Measurements from ENCODE around the gene SNCA. TPM values are rescaled to one million over a fixed set of nuclear protein-coding genes. Genes with fewer than 3 reads are reported as not detected.

Gene SNCA
- total RNA-seq, 2 experiments from 2014 or later = 0.85 to 1.3 TPM

DNA sequence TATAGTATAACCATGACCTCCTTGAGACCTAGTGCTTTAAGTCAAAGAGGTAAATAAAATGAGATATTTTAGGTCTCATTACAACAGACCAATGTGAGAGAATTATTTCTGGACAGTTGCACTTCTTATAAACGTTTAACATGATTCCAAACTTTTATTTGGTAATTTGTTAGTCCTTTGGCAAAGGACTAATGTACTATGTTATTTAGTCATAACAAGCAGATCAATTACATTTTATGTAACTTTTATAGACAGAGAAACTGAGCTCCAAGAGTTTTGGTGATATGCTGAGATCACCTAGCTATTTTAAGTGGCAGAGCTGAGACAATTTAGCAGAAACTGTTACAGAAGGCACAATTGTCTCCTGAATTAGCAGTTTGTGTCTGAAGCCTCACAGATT is 2.6 kb upstream of the SNCA start:
- peaks cover 42% of the 10 kb centered on the region for H3K27me3 Mint-ChIP-seq
- no peak overlapping the region for H3K27ac Mint-ChIP-seq
- no peaks in the 10 kb centered on the region for H3K9me3 Mint-ChIP-seq (ENCODE audit: low read depth)
- H3K4me1 Mint-ChIP-seq = peaks cover 16% of the 10 kb centered on the region
- no peak for ATAC-seq
- DNase-seq = no peak
- POLR2A ChIA-PET = interaction anchor here (0.7 kb wide), 1 partner anchor 12 kb away, joined by 3 read pairs; no protein-coding TSS in a partner anchor
- intact Hi-C loops (cut with DNase I, micrococcal nuclease) = loop anchor here in 1 of 2 experiments (5.0 kb wide), 1 partner anchor 367 kb away; no protein-coding TSS in a partner anchor
- no peak overlapping the region for H3K4me3 Mint-ChIP-seq
- peaks cover 2% of the 10 kb centered on the region for H3K36me3 Mint-ChIP-seq (ENCODE audit: low read depth)
- CTCF ChIA-PET = no interaction called here

- Mint-ChIP-seq H3K27me3 (peaks cover 47% of the 10 kb centered on the region), H3K36me3 (ENCODE audit: low read depth) (peaks cover 2% of the 10 kb centered on the region), H3K9me3 (ENCODE audit: low read depth) (no peaks in the 10 kb centered on the region), H3K4me1 (peaks cover 16% of the 10 kb centered on the region), H3K4me3 (peak overlapping the region; percentile 70), H3K27ac (no peak overlapping the region)
- POLR2A ChIA-PET = no interaction called here
- ATAC-seq (no peak), DNase-seq (no peak)
- intact Hi-C loops (cut with DNase I, micrococcal nuclease) = loop anchor here in 1 of 2 experiments (2.0 to 5.0 kb wide), 3 partner anchors 57 to 366 kb away; partner anchors contain the start of gene MMRN1
- CTCF ChIA-PET = interaction anchor here (0.6 to 1.0 kb wide), 2 partner anchors 15 to 65 kb away, joined by 3 read pairs; no protein-coding TSS in a partner anchor
These were observed 1.0 kb upstream of the SNCA start for GRCh38 chr4:89837993-89838390.

GRCh38 chr4:89837385-89837992 is 528 bp upstream of the SNCA start:
- peaks cover 48% of the 10 kb centered on the region for H3K27me3 Mint-ChIP-seq
- intact Hi-C loops (cut with DNase I, micrococcal nuclease) = loop anchor here in 1 of 2 experiments (2.0 to 5.0 kb wide), 3 partner anchors 57 to 365 kb away; partner anchors contain the start of gene MMRN1

DNA sequence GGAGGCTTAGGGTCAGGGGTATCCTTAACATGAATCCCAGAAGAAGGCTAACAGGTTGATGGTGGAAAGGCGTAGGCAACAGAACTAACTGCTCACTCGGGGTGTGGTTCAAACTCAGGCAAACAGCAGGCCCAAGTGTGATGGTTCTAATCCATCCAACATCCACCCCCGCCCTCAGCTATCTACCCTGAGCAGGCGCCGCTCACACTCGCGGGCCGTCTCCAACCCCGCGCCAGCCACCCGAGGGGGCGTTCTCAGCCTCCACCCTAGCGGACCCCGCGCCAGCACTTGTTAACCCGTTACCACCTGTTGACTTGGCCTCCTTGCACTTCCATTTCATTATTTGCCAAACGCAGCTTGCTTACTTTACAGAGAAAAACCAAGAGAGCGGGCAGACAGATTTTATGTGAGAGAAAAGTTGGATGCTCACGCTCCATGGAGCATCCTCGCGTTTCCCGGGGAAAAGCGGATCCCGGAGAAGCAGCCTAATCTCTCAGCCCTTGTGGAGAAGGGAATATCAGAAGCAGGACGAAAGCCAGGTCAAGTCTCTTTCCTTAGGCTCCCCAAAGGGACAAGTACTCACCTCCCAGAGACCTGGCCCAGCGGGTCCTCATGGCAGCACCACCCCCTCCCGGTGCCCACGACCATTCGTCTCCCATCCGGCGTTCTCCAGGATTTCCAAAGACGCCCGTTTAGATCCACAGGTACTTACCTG is 773 bp downstream of the SNCA start:
- ChIA-PET POLR2A (no interaction called here), CTCF (no interaction called here)
- no peak for ATAC-seq
- Mint-ChIP-seq H3K4me1 (peaks cover 16% of the 10 kb centered on the region), H3K36me3 (ENCODE audit: low read depth) (peaks cover 2% of the 10 kb centered on the region), H3K27me3 (peaks cover 42% of the 10 kb centered on the region), H3K27ac (no peak overlapping the region), H3K4me3 (peak overlapping the region; percentile 70), H3K9me3 (ENCODE audit: low read depth) (no peaks in the 10 kb centered on the region)
- peak; percentile 10 for DNase-seq
- intact Hi-C loops (cut with DNase I, micrococcal nuclease) = loop anchor here in 1 of 2 experiments (2.0 to 5.0 kb wide), 3 partner anchors 59 to 364 kb away; partner anchors contain the start of gene MMRN1

More at GRCh38 chr4:89837385-89837992, 528 bp upstream of the SNCA start:
- Mint-ChIP-seq H3K9me3 (ENCODE audit: low read depth) (no peaks in the 10 kb centered on the region), H3K4me1 (peaks cover 16% of the 10 kb centered on the region), H3K4me3 (peak overlapping the region; percentile 70), H3K36me3 (ENCODE audit: low read depth) (peaks cover 2% of the 10 kb centered on the region), H3K27ac (no peak overlapping the region)
- CTCF ChIA-PET = interaction anchor here (0.7 to 1.0 kb wide), 2 partner anchors 28 to 66 kb away, joined by 3 to 4 read pairs; no protein-coding TSS in a partner anchor
- ATAC-seq (peak; percentile 78), DNase-seq (peak; percentile 61)
- POLR2A ChIA-PET = no interaction called here

DNA sequence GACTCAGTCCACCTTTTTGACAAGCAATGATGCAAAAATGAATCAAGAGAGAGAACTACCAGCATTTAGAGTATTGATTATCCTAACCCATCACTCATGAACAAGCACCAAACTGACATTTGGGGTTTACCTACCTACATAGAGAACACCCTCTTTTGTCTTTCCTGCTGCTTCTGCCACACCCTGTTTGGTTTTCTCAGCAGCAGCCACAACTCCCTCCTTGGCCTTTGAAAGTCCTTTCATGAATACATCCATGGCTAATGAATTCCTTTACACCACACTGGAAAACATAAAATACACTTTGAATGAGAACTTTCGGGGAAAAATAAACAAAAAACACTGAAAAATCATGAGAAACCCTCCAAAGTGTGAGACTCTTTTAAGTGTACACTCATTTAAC is 1.5 kb downstream of the SNCA start:
- ATAC-seq (no peak), DNase-seq (no peak)
- ChIA-PET POLR2A (no interaction called here), CTCF (no interaction called here)
- intact Hi-C loops (cut with DNase I, micrococcal nuclease) = loop anchor here in 1 of 2 experiments (5.0 kb wide), 1 partner anchor 363 kb away; no protein-coding TSS in a partner anchor
- no peak overlapping the region for H3K27ac Mint-ChIP-seq
- peaks cover 38% of the 10 kb centered on the region for H3K27me3 Mint-ChIP-seq
- no peak overlapping the region for H3K4me3 Mint-ChIP-seq
- peaks cover 2% of the 10 kb centered on the region for H3K36me3 Mint-ChIP-seq (ENCODE audit: low read depth)
- H3K9me3 Mint-ChIP-seq (ENCODE audit: low read depth) = no peaks in the 10 kb centered on the region
- peaks cover 16% of the 10 kb centered on the region for H3K4me1 Mint-ChIP-seq

- peaks cover 2% of the 10 kb centered on the region for H3K36me3 Mint-ChIP-seq (ENCODE audit: low read depth)
- H3K9me3 Mint-ChIP-seq (ENCODE audit: low read depth) = no peaks in the 10 kb centered on the region
- ATAC-seq = no peak
- intact Hi-C loops (cut with DNase I, micrococcal nuclease) = loop anchor here in 1 of 2 experiments (5.0 kb wide), 1 partner anchor 362 kb away; no protein-coding TSS in a partner anchor
- no peak for DNase-seq
- no peak overlapping the region for H3K27ac Mint-ChIP-seq
- H3K27me3 Mint-ChIP-seq = peaks cover 35% of the 10 kb centered on the region
- H3K4me1 Mint-ChIP-seq = peaks cover 20% of the 10 kb centered on the region
- ChIA-PET POLR2A (no interaction called here), CTCF (no interaction called here)
- no peak overlapping the region for H3K4me3 Mint-ChIP-seq
These were observed 2.3 kb downstream of the SNCA start for GRCh38 chr4:89834486-89835209.

DNA sequence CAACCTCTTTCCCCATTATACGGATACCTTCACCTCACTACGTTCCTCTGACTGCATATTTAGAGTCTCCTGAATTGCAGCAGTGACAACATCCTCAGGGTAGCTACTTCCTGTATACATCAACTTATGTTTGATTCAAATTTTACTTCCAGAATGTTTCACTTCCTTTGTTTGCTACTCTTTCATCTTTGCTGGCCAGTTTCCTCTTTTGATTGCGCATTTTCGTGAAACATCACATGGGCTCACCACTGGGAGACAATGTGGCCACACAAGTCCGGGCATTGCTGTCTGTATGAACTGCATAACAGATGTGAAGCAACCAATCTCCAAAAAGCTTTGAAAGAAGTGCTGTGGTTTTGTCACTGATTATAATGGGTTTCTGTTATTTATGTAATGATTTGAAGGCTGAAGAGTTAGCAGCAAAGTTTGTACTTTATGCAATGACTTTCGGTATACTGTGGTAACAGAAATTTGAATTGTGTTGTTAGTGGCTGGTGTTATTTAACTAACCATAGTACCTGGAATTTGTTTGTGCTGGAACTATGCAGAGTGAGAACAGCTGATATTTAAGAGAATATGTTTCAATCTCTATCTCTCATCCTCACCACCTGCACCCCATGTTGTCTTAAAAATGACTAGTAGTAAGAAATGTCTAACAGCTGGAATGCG is 7.4 kb downstream of the SNCA start:
- no peaks in the 10 kb centered on the region for H3K9me3 Mint-ChIP-seq (ENCODE audit: low read depth)
- CTCF ChIA-PET = interaction anchor here (0.8 to 1.5 kb wide), 2 partner anchors 11 to 73 kb away, joined by 3 read pairs; no protein-coding TSS in a partner anchor
- DNase-seq = peak; percentile 54
- POLR2A ChIA-PET = no interaction called here
- ATAC-seq = peak; percentile 91
- no peaks in the 10 kb centered on the region for H3K36me3 Mint-ChIP-seq (ENCODE audit: low read depth)
- peaks cover 10% of the 10 kb centered on the region for H3K4me1 Mint-ChIP-seq
- intact Hi-C loops (cut with DNase I, micrococcal nuclease) = no loop called here
- peaks cover 6% of the 10 kb centered on the region for H3K27me3 Mint-ChIP-seq
- peak overlapping the region; percentile 3 for H3K27ac Mint-ChIP-seq
- H3K4me3 Mint-ChIP-seq = peak overlapping the region; percentile 2

DNA sequence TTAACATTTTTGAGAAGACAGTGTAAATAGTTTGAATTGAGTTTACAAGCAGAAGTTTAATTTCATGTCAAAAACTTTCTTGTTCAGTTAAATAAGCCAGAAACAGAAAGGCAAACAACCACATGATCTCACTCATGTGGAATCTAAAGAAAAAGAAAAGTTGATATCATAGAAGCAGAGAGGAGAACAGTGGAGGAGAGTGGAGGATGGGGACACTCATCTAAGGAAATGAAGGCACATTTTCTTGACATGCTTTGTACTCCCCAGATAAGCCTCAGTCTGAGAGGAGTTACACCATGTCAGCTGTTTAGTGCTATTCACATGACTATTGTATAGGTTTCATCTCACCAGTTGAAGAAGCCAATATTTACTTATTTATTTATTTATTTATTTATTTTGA is 13.5 kb downstream of the SNCA start:
- H3K27me3 Mint-ChIP-seq = no peaks in the 10 kb centered on the region
- H3K9me3 Mint-ChIP-seq (ENCODE audit: low read depth) = no peaks in the 10 kb centered on the region
- ChIA-PET CTCF (no interaction called here), POLR2A (no interaction called here)
- no peak for DNase-seq
- no peak overlapping the region for H3K27ac Mint-ChIP-seq
- no peak for ATAC-seq
- H3K36me3 Mint-ChIP-seq (ENCODE audit: low read depth) = no peaks in the 10 kb centered on the region
- H3K4me1 Mint-ChIP-seq = no peaks in the 10 kb centered on the region
- intact Hi-C loops (cut with DNase I, micrococcal nuclease) = no loop called here
- H3K4me3 Mint-ChIP-seq = no peak overlapping the region

DNA sequence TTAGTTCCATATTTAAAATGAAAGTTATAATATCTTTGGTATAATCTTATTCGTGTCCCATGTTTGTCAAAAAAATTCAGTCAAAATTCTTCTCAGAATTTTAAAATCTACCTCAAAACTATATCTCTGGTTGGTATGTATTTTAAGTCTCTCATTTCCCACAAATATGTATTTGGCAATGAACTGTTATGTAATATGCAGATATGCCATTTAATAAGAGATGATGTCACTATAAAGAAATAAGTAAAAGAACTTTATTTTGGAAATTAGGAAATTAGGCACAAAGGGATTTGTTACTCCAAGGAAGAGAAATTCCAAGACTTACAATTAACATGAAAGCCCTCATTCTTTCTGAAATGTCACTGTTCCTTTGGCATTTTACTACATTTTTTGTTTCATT is 15.3 kb downstream of the SNCA start:
- no peak overlapping the region for H3K27ac Mint-ChIP-seq
- CTCF ChIA-PET = no interaction called here

GRCh38 chr4:89820010-89820409 is 17.0 kb downstream of the SNCA start:
- ChIA-PET CTCF (no interaction called here), POLR2A (no interaction called here)
- DNase-seq (no peak), ATAC-seq (no peak)
- Mint-ChIP-seq H3K27ac (no peak overlapping the region), H3K36me3 (ENCODE audit: low read depth) (no peaks in the 10 kb centered on the region), H3K4me1 (no peaks in the 10 kb centered on the region), H3K4me3 (no peak overlapping the region), H3K9me3 (ENCODE audit: low read depth) (no peaks in the 10 kb centered on the region), H3K27me3 (no peaks in the 10 kb centered on the region)
- intact Hi-C loops (cut with DNase I, micrococcal nuclease) = no loop called here

More for the DNA sequence above, 15.3 kb downstream of the SNCA start:
- no peak for ATAC-seq
- POLR2A ChIA-PET = no interaction called here
- no peaks in the 10 kb centered on the region for H3K4me1 Mint-ChIP-seq
- no peaks in the 10 kb centered on the region for H3K9me3 Mint-ChIP-seq (ENCODE audit: low read depth)
- H3K36me3 Mint-ChIP-seq (ENCODE audit: low read depth) = no peaks in the 10 kb centered on the region
- intact Hi-C loops (cut with DNase I, micrococcal nuclease) = no loop called here
- DNase-seq = no peak
- no peak overlapping the region for H3K4me3 Mint-ChIP-seq
- no peaks in the 10 kb centered on the region for H3K27me3 Mint-ChIP-seq

- H3K9me3 Mint-ChIP-seq (ENCODE audit: low read depth) = no peaks in the 10 kb centered on the region
- ATAC-seq = no peak
- ChIA-PET CTCF (no interaction called here), POLR2A (no interaction called here)
- intact Hi-C loops (cut with DNase I, micrococcal nuclease) = no loop called here
- H3K36me3 Mint-ChIP-seq (ENCODE audit: low read depth) = no peaks in the 10 kb centered on the region
- no peaks in the 10 kb centered on the region for H3K27me3 Mint-ChIP-seq
- no peak overlapping the region for H3K27ac Mint-ChIP-seq
- H3K4me1 Mint-ChIP-seq = no peaks in the 10 kb centered on the region
- DNase-seq = no peak
- H3K4me3 Mint-ChIP-seq = no peak overlapping the region
These were observed 22.6 kb downstream of the SNCA start for GRCh38 chr4:89814362-89814761.

Measured in activated CD4-positive, alpha-beta T cell treated with anti-CD3 and anti-CD28 coated beads for 36 hours (primary cell).